CD4-positive, alpha-beta T cell treated with Interleukin-17A for 4 hours (primary cell): ENCODE results near the gene MEF2C.
A peak's percentile ranks its signal among the peaks of the same experiment; 100 is the strongest.

Experiments used
- DNase-seq: peaks from one replicate; pipeline ENCODE4 v3.0.0-alpha.2; 2020; ENCODE audit warnings: mixed read lengths

MEF2C gene

GRCh38 chr5:88708682-88709398 is 174.1 kb downstream of the MEF2C start:
- DNase-seq = no peak

DNA sequence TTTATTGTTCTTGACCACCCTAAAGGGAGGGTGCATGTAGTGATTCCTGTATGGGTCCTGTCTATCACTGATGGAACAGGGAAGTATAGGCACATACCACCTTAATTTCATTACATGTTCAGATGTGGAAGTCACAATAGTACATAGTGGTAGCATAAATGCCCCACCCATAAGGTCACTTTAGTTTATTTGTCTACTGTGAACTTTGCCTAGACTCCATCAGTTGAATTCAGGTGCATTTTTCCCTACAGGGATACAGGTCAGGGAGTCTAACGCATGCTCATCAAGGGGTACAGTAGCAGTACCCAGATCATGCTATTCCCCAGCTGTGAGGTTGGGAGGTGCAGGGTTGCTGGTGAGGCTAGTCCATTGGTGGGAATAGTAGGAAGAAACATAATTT is 175.0 kb downstream of the MEF2C start:
- DNase-seq = no peak

- DNase-seq = no peak
Measured at GRCh38 chr5:88707216-88707965, 175.6 kb downstream of the MEF2C start.

- DNase-seq = no peak
Measured at GRCh38 chr5:88702332-88702731, 180.7 kb downstream of the MEF2C start.

DNA sequence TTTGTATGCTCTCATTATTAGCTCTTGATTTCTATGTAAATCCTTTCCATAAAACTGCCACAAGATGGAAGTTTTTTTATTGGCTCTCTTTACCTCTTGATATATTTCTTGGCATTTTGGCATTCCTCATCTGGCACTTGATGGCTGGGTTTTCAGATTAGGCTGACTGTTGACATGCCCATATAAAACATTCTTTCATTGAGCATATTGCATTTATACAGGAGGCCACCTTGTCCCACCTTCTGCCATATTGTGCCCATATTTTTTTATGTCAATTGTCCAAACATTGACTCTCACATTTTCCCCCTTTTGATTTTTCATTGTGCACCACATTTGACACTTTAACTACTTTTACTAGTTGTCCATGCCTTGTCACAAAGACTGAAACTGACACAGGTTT is 182.9 kb downstream of the MEF2C start:
- no peak for DNase-seq

GRCh38 chr5:88698290-88698689 is 184.7 kb downstream of the MEF2C start:
- no peak for DNase-seq

DNA sequence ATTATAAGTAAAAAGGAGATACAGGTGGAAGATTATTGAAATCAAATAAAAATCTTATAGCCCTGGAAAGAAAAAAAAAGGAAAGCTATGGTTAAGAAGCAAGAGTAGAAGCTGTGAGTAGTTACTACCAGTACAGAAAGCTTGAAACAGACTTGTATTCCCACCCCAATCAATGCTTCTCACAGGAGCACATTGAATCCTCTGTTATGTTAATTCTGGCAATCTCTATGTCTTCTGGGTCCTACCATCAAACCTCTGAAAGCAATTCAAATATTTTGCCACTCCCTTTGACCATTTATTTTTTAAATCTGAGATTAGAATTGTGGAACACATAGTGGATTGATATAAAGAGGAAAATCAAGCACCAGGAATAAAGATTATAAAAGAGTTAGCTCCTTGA is 186.5 kb downstream of the MEF2C start:
- DNase-seq = no peak

DNA sequence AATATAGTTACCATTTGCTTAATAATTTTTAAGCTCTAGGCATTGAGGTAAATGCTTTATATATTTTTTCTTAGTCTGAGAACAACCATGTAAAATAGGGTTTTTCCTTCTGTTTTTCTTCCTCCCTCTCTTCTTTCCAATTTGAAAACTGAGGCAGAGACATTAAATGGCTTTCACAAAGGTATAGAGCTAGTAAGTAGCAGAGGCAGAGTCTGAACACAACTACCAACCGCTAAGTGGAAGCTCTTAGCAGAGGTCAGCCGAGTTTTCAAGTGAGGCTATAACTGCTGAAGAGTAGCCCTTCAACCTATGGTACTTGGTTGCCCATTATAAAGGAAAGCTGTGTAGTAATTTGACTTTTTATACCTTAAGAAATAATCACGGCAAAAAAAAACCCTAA is 187.1 kb downstream of the MEF2C start:
- DNase-seq = no peak

GRCh38 chr5:88695232-88695631 is 187.8 kb downstream of the MEF2C start:
- DNase-seq = no peak

DNA sequence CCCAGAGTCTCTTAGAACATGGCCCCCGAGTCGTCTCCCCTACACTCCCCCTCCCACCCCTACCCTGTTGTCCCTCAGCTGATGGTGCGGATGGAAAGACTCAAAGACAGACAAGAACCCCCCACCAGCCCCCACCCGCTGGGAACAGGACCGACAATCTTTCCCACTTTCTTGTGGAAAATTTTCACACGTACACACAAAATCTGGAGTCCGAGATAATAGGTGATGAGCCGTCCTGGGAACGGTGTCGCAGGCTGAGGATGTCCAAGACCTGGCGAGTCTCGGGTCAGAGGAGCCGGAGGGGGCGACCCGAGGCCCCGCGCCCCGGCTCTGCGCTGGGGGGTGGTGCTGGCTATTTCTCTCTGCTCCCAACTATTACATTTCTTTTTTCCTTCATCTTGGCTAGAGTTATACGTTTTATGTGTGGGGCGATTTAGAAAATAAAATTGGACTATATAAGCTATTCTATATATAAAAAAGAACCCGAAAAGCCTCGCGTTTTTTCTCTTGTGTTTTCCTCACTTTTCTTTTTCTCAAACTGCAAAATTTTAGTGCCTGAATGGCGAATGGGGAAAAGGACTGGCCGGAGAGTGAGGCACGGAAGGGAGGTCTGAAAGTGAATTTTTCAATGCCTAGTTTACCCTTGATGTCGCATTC is 188.8 kb downstream of the MEF2C start:
- DNase-seq = no peak

- DNase-seq = no peak
Measured at GRCh38 chr5:88693071-88693932, 189.7 kb downstream of the MEF2C start.

GRCh38 chr5:88691945-88692868 is 190.8 kb downstream of the MEF2C start:
- DNase-seq = no peak

DNA sequence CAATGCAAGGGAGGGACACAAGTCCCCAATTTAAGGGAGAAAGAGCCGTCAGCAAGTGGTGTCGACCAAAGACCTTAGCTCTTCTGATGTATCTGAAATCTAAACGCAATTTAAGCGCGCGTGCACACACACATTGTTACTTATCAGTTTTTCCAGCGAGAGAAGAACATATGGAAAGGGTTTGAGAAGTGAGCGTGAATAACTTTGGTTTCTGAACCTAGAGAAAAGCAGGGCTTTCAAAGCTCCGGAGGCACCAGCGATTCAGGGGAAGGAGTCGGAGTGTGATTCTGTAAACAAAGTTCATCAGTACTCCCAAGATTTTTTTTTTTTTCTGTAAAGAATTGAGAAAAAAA is 191.8 kb downstream of the MEF2C start:
- DNase-seq = no peak

DNA sequence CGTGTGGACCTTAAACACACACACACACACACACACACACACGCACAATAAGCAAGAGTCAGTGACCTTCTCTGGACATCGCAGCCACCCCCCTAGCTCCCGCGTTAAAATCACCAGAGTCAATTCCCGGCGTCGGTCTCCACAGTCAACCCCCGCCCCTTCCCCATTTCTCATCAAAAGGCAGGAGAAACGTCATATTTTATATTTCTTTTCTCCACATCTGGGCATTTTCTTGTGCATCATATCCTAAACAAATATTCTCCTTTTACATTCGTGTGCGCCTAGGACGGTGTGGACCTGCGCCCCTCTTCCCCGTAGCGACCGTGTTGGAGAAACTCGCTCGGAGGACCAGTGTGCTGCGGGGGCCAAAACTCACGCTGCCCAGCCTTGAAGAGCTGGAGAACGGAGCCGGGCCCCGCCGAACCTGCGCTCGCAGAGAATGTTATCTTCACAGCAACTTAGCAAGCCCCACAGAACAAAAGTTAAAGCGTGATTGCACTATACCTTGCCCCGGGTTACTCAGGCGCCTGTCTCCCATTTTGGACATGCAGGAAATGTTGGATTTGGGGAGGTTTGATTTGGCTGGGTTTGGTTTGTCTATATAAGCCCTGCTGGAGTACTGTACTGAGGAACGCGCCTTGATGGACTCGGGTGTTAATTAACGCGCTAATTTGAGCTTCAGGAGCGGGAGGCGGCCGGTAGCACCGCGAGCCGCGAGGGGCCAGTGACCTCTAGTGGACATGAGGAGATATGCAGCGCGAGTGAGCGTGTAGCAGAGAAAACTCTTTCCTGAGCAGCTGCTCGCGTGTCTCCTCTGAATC is 192.4 kb downstream of the MEF2C start:
- peak; percentile 64 for DNase-seq

DNA sequence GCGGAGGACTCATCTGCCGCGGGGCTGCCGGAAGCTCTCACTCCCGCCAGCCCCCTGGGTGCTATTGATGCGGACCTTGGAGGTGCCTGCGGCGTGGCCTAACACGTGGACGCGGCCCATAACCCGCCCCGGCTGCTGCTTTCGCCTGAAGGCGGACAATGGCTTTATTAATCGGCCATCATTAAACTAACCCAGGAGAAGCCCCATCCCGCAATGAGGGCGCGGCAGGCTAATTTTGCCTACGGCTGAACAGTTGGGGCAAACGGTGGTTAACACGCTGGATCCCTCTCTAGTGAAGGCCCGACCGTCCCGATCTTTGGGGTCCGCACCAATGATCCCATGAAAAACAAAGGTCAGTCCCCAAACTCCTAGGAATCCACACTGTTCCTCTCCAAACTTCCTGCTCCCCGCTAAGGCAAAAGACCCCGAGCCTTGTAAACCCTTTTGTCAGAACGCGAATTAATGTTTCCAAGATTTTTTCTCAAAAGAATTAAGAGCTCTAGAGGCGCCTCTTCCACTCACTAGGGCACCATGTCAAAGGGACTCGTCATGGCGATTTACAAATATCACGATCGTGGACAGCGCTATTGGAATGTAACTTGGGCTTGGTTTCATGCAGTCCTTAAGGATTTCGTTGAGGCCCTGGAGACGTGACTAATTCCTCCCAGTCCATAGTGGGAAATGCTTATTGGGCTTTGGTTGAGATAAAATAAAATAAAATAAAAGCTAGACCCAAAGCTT is 193.1 kb downstream of the MEF2C start:
- no peak for DNase-seq

DNA sequence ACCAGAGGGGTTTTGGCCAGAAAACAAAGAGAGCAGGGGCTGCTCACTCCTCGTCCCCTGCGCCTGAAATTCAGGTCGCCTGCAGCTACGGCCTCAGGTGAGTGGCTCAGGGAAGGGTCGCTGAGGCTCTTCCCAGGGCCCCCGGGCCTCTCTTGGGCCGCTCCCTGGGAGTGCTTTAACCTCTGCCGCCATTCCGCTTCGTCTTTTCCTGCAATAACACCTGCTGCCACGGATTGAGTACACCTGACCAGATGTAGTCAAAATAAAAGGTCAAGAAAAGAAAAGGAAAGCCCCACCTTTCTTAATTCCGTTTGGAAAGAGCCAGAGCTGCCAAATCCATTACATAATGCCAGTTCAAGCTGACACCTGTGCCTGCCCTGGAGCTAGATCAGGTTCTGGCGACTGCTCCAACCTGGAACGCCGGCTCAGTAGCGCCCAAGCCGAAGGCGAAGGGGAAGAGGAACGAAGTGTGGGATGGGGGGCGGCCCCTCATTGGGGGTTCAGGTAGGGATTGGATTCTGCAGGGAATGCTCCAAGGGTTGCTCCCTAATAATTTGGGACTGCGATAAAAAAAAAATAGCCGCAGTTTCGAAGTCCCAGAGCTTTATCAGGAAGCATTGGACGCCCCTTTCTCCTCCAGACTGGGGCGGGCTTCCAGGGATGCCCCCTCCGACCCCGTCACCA is 193.9 kb downstream of the MEF2C start:
- DNase-seq = no peak

- no peak for DNase-seq
Measured at GRCh38 chr5:88688156-88688983, 194.6 kb downstream of the MEF2C start.

DNA sequence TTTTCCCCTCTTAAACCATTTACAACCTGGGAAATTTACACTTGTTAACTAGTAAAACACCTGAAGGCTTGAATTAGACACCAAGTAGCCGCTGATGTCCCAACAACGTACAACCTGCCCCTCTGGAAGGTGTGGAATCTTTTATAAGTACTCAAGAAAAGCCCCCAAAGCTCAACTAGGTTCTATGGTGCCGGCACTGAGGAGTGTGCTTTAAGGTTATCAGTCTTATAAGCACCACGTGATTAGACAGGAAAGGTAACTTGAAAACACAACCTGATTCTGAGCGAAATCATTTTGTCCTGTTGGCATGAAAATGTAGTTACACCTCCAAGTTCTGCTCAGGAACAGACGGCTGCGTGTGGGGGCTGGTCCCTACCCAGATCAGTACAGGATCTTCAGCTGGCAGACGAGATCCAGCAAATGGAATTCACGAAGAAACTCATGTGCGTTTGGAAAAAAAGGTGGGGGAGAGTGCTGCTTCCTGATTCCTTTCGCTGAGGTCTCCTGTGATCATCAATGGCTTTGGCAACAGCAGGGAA is 195.5 kb downstream of the MEF2C start:
- no peak for DNase-seq
